Measurements from ENCODE around the gene DMRTB1.

DMRTB1 gene

DNA sequence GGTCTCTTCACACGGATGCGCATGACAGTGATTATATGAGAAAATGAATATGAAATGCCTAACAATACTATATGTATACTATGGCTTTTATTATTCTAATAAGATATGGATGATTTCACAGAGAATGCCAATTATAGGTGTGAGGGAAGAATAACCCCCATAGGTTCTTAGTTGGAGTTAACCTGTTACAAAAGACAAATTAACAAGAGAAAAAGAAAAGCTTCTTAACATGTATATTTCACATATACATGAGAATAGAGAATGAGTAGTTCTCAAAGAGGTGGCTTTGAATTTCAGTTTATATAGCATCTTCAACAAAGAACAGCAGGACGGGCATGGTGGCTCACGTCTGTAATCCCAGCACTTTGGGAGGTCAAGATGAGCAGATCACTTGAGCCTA is 24.0 kb upstream of the DMRTB1 start:
- no peak for DNase-seq (ENCODE audit: low spot score)

DNA sequence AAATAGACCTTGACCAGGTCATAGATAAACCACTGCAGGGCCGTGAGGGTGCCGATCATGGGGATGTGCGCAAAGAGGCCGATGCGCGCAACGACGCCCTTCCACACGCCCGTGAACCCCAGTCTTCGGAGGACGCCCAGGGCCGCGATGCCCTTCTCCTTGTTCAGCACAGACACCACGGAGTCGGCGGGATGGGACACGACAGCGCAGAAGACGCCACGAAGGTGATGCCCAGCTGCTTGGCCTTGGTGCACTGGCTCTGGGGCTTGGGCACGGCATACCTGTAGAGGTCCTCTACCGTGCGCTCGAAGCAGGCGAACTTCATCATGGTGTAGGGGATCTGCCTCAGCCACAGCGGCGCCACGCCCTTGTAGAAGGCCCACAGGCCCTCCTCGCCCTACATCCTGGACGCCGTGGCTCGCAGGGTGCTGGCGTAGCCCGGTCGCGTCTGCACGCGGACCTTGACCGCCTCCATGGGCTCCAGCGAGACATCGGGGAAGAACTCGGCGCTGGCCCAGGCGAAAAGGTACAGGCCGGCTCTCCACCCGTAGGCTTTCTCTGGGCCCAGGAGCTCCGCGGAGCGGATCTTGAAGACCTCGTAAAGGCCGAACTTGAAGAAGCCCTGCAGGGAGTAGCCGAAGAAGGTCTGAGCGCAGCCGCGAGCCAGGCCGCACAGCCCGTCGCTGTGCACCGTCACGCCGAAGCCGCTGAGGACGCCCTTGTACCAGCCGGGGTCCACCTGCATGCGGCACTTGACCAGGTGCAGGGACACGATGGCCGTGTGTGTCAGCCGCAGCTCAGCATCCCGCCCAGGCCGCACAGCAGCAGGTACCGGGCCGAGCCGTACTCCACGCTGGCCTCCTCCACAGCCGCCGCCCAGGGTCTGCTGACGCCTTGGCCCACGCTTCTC is 20.5 kb upstream of the DMRTB1 start:
- DNase-seq (ENCODE audit: low spot score): no peak

DNA sequence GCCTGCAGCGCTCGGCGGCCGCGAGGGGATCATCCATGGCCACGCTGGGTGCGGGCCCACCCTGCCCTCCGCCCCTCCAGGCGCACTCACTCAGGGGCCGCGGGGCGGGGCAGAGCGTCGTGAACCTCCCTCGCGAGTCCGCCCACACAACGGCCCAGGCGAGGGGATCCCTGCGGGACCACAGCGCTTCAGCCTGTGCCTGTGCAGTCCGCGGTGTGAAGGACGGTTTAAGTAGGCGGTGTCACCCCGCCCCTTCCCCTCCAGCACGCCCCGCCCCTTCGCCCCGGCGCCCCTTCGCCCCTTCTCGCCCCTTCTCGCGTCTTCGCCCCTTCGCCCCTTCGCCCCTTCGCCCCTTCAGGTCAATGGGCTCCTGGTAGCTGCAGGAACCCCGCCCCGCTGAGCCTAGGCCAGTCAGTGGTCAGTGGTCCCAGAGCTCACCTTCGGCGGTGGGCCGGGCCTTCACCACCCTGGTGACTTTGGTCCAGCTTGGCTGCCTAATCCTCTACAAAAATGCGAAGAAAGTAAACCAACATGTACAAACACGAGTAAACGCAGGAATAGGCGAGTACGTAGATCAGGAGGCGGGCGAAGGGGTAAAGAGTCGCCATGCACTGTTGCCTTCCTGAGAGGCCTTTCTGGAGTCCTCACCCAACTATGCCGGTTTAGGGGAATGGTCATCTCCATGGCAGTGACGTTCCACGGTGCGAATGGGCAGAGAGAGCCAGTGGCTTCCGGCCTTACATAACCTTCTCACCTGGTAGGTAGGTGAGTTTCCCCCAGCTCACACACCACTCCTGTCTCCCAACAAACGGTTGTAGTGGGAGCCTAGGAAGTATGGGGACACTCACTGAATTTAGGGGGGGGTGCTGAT is 19.6 kb upstream of the DMRTB1 start:
- no peak for DNase-seq (ENCODE audit: low spot score)

DNA sequence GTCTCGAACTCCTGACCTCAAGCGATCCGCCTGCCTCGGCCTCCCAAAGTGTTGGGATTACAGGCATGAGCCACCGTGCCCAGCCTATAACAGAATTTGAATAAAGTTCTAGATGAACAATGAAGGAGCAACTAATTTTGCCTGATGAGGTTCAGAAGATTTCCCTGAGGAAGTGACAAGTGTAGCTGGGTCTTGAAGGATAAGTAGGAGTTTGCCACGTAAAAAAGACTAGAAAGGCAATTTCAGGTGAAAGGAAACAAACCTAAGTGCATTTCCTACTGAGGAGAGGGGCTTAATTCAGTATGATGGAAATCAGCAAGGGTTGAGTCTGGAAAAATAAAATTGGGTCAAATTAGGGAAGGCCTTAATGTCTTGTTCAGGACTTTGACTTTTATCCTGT is 18.6 kb upstream of the DMRTB1 start:
- DNase-seq (ENCODE audit: low spot score): no peak

DNA sequence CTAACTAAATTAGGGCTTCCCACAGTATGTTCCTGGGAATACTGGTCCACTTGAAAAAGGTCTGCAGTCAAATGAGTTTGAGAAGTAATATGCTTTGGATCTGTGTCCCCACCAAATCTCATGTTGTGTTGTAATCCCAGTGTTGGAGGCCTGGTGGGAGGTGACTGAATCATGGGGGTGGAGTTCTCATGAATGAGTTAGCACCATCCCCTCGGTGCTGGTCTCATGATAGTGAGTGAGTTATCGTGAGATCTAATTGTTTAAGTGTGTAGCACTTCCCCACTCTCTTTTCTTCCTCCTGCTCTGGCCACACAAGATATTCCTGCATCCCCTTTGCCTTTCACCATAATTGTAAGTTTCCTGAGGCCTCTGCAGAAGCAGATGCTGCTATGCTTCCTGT is 16.9 kb upstream of the DMRTB1 start:
- DNase-seq (ENCODE audit: low spot score): no peak

DNA sequence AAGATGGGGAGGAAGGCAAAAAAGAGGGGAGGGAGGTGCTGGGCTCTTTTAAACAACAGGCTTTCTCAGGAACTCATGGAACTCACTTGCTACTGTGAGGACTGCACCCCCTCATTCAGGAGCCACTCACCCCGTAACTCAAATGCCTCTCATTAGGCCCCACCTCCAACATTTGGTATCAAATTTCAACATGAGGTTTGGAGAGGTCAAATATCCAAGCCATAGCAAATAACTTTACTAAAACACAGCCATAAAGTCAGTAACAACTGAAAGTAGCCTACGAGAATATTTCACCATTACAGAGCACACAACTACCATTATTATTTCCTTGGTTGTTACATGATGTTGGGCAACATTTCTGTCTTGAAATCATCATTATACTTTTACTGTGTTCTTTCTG is 13.1 kb upstream of the DMRTB1 start:
- DNase-seq (ENCODE audit: low spot score): no peak

GRCh38 chr1:53447413-53447812 is 11.8 kb upstream of the DMRTB1 start:
- no peak for DNase-seq (ENCODE audit: low spot score)

DNA sequence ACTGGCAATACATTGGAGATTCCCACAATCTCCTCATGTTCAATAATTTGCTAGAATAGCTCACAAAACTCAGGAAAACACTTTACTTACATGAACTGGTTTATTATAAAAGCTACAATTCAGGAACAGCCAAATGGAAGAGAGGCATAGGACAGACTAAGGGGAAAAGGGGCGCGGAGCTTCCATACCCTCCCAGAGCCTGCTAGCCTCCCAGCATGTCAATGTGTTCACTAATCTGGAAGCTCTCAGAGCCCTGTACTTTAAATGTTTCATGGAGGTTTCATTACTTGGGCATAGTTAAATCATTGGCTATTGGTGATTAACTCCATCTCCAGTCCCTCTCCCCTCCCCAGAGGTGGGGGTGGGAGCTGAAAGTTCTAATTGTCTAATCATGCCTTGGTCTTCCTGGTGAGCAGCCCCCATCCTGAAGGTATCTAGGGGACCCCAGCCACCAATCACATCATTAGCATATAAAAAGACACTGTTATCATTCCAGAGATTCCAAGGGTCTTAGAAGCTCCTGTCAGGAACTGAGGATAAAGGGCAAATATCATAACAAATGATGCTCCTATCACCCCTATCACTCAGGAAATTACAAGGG is 10.9 kb upstream of the DMRTB1 start:
- DNase-seq (ENCODE audit: low spot score): no peak

DNA sequence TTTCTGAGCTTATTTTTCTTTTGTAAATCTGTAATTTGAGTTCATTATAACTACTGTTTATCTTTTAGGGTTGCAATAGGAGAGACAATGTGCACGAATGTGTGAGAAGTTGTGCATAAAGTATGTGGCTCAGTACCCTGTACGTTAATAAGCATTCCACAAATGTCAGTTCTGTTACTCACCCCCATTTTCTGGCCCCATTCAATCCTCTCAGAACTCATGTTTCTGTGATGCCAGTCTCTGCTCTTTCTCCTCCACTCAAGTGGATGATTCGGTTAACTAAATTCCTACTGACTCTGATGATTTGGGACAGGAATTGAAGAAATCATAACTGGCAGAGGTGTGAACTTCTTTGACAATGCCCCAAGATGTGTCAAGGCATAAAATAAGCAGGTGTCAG is 10.2 kb upstream of the DMRTB1 start:
- no peak for DNase-seq (ENCODE audit: low spot score)

- no peak for DNase-seq (ENCODE audit: low spot score)
Measured at GRCh38 chr1:53449693-53450092, 9.5 kb upstream of the DMRTB1 start.

DNA sequence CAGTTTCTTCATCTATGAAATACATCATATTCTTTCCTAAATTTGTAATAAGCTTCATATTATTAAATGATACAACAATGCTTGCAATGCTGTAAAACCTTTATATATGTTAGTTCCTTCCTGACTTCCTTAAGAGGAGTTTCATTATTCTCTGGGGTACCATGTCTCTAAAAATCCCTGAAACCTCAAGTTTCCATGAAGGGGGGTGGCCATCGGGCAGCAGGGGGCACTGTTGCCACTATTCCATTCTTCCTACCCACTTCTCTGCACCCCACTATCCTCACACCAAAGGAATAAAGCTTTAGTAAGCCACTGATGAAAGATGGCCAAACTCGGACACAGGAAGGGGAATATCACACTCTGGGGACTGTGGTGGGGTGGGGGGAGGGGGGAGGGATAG is 9.0 kb upstream of the DMRTB1 start:
- DNase-seq (ENCODE audit: low spot score): no peak

DNA sequence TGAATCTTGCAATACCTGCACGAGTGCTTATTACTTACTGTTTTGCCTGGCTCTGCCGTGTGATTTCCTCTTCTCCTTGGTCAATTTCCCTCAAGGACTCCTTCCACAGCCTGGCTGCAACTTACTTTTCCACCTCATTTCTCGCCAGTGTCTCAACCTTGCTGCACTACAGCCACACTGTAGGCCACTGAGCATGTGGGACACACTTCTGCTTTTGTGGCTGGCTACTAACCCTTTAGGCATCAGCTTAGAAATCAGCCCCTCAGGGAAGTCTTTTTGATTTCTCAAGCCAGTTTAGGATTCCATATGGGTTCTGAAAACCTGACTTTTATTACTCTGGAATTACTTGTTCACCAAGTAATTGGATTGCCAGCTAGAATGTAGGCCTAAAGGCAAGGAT is 5.2 kb upstream of the DMRTB1 start:
- DNase-seq (ENCODE audit: low spot score): no peak

GRCh38 chr1:53455364-53455991 is 3.7 kb upstream of the DMRTB1 start:
- DNase-seq (ENCODE audit: low spot score): no peak

GRCh38 chr1:53458634-53459033 is 565 bp upstream of the DMRTB1 start:
- DNase-seq (ENCODE audit: low spot score): no peak

DNA sequence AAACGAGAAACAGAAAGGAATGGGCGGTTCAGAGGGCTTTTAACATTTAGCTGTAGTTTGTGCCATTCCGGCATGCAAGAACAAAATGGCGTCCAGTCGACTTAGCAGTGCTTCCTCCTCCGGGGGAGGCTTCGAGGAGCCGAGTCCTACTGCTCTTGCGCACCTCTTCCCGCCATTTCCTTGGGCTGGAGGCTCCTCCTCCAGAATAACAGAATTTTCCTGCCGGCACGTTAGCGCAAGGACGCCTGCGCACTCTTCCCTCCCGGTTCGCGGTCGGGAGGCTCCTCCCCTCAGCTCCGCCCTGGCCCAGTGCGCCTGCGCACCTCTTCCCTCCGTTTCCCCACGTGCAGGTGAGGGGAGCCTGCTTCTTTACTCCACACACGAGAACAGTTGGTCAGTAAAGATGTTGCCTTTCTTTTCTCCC is 1.0 kb downstream of the DMRTB1 start:
- no peak for DNase-seq (ENCODE audit: low spot score)

GRCh38 chr1:53460666-53461322 is 1.6 kb downstream of the DMRTB1 start:
- DNase-seq (ENCODE audit: low spot score): no peak

DNA sequence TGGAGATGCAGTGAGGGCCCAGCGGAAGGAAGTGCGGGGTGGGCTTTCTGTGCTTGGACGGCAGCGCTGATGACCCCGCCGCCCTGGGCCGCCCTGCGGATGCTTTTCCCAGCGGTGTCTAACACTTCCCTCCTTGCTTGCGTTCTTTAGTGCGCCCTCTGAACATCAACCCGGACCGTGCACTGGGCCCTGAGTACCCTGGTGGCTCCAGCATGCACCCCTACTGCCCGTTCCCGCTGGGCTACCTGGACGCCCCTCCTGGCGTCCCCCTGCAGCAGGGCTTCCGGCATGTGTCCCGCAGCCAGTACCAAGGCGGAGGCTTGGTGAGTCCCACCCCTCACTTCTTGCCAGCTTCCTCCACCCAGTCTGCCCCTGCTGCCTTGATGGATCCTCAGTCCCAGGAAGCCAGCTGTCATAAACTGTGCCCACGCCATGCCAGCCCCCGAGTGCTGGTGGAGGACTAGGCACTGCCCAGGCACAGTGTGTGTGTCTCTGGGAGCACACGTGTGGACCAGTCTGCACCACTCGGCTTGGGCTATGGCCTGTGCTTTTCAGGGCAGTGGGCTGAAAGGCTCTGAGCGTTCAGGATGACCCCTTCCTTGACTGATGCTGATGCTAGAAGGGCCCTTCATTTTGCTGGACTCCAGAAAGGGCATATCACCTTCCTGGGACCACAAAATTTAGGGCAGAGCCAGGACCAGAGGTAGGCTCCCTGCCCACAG is 2.3 kb downstream of the DMRTB1 start:
- DNase-seq (ENCODE audit: low spot score): no peak

DNA sequence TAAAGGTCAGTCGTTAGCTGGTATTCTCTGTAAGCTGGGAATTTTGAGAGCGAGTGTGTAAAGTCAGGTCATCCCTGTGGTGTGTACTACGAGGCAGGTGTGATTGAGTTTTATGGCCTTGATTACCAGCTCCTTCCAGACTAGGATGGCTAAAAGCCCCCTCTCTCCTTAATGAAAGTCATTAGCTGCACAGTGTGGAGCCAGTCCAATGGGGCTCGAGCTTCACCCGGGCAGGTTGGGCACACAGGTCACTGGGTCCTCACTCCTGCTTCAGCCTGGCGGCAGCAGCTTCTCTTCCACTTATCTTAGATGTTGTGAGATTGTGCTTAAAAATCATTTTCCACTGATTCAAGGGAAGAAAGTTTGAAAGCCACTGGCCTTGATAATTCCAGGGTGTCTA is 3.0 kb downstream of the DMRTB1 start:
- DNase-seq (ENCODE audit: low spot score): no peak

- DNase-seq (ENCODE audit: low spot score): no peak
Measured at GRCh38 chr1:53462769-53463501, 3.7 kb downstream of the DMRTB1 start.
